Panc1 (cell line): ENCODE data around the gene UNC13C.

Experiments used
- CTCF ChIP-seq: fragments of 450-650 bp; IDR thresholded peaks from 2 replicates; pipeline ENCODE4 v1.5.1; 2017; ENCODE audit warnings: mild to moderate bottlenecking
- POLR2AphosphoS5 ChIP-seq: IDR thresholded peaks from 2 replicates; pipeline ENCODE4 v1.6.1; 2012; ENCODE audit warnings: mild to moderate bottlenecking, low read depth, low read length, moderate library complexity
- SIN3A ChIP-seq: IDR thresholded peaks from 2 replicates; pipeline ENCODE4 v1.6.1; 2012; ENCODE audit warnings: low read depth, mild to moderate bottlenecking, low read length, moderate library complexity, borderline replicate concordance; ENCODE audit not compliant: insufficient read depth

GRCh38 chr15:54594115-54594514, 615.9 kb downstream of the UNC13C start:
- 0 out of 2 replicates have a peak, but pooled peaks have one; percentile 4 for TF ChIP-seq CTCF
- TF ChIP-seq POLR2AphosphoS5 = no peak
- no peak for TF ChIP-seq SIN3A
